Mesenchymal stem cell (in vitro differentiated cells and primary cell): ENCODE measurements around the gene ANKFN1.

Experiments used
- DNase-seq: peaks from one replicate; pipeline ENCODE4 v3.0.0-alpha.2; 2013
- H2AFZ ChIP-seq: one replicate; pipeline ENCODE4 v1.6.1; 2013; ENCODE audit warnings: low read depth, mild to moderate bottlenecking, control low read depth, inconsistent platforms, low read length, moderate library complexity
- H2AK5ac ChIP-seq: 2 replicates; pipeline ENCODE4 v1.6.1; 2013; ENCODE audit warnings: low read length, moderate library complexity, mild to moderate bottlenecking, inconsistent platforms; ENCODE audit not compliant: severe bottlenecking
- H2BK120ac ChIP-seq: one replicate; pipeline ENCODE4 v1.6.1; 2013; ENCODE audit warnings: low read depth, mild to moderate bottlenecking, inconsistent platforms, low read length, moderate library complexity
- H2BK12ac ChIP-seq, 2 experiments: one replicate each; pipeline ENCODE4 v1.6.1; 2013; ENCODE audit warnings: inconsistent platforms in 2 of 2, low read length in 2 of 2, mild to moderate bottlenecking in 2 of 2, moderate library complexity in 2 of 2, control low read depth in 1 of 2
- H2BK15ac ChIP-seq: one replicate; pipeline ENCODE4 v1.6.1; 2013; ENCODE audit warnings: mild to moderate bottlenecking, low read depth, inconsistent platforms; ENCODE audit not compliant: poor library complexity, severe bottlenecking
- H2BK5ac ChIP-seq: 2 replicates; pipeline ENCODE4 v1.6.1; 2013; ENCODE audit warnings: low read depth, mild to moderate bottlenecking, low read length, control low read depth, inconsistent platforms; ENCODE audit not compliant: poor library complexity, severe bottlenecking
- H3K14ac ChIP-seq, 2 experiments: one replicate each; pipeline ENCODE4 v1.6.1; 2013; ENCODE audit warnings: inconsistent platforms in 2 of 2, low read length in 2 of 2, control low read depth in 1 of 2, mild to moderate bottlenecking in 1 of 2, moderate library complexity in 1 of 2
- H3K18ac ChIP-seq, 2 experiments: one replicate each; pipeline ENCODE4 v1.6.1; 2013; ENCODE audit warnings: inconsistent platforms in 2 of 2, low read length in 2 of 2, control low read depth in 1 of 2, low read depth in 1 of 2, mild to moderate bottlenecking in 1 of 2
- H3K23ac ChIP-seq, 2 experiments: one replicate each; pipeline ENCODE4 v1.6.1; 2013; ENCODE audit warnings: inconsistent platforms in 2 of 2, low read length in 2 of 2, mild to moderate bottlenecking in 2 of 2, moderate library complexity in 2 of 2, control low read depth in 1 of 2
- H3K27ac ChIP-seq: 2 replicates; pipeline ENCODE4 v1.5.1; 2013; ENCODE audit warnings: mild to moderate bottlenecking, moderate library complexity, low read length, control low read depth, inconsistent platforms; ENCODE audit not compliant: poor library complexity, severe bottlenecking
- H3K27me3 ChIP-seq, 2 experiments: 2 replicates each; pipeline versions ENCODE4 v1.6.1 to v1.7.0; 2013; ENCODE audit warnings: low read length in 2 of 2, mild to moderate bottlenecking in 2 of 2, moderate library complexity in 2 of 2, control low read depth in 1 of 2, inconsistent platforms in 1 of 2; ENCODE audit not compliant: control insufficient read depth in 1 of 2, insufficient read depth in 1 of 2
- H3K36me3 ChIP-seq, 2 experiments: 2 replicates each; pipeline versions ENCODE4 v1.6.1 to v1.7.0; 2013; ENCODE audit warnings: low read length in 2 of 2, control low read depth in 1 of 2, inconsistent platforms in 1 of 2, low read depth in 1 of 2, mild to moderate bottlenecking in 1 of 2; ENCODE audit not compliant: insufficient read depth in 2 of 2, control insufficient read depth in 1 of 2
- H3K4ac ChIP-seq, 2 experiments: one replicate each; pipeline ENCODE4 v1.6.1; 2013; ENCODE audit warnings: inconsistent platforms in 2 of 2, low read length in 2 of 2, mild to moderate bottlenecking in 2 of 2, moderate library complexity in 2 of 2, control low read depth in 1 of 2, low read depth in 1 of 2
- H3K4me1 ChIP-seq: 2 replicates; pipeline ENCODE4 v1.6.1; 2013; ENCODE audit warnings: low read depth, low read length, control low read depth; ENCODE audit not compliant: control insufficient read depth, insufficient read depth
- H3K4me2 ChIP-seq: 2 replicates; pipeline ENCODE4 v1.6.1; 2013; ENCODE audit warnings: low read length, mild to moderate bottlenecking, inconsistent platforms; ENCODE audit not compliant: poor library complexity, severe bottlenecking
- H3K4me3 ChIP-seq, 2 experiments: 2 replicates each; pipeline versions ENCODE4 v1.5.1 to v1.7.0; 2013; ENCODE audit warnings: low read length in 2 of 2, mild to moderate bottlenecking in 2 of 2, control low read depth in 1 of 2, low read depth in 1 of 2; ENCODE audit not compliant: insufficient read depth in 1 of 2
- H3K79me1 ChIP-seq: replicated peaks from 2 replicates; pipeline ENCODE4 v1.6.1; 2013; ENCODE audit warnings: mild to moderate bottlenecking, control low read depth, low read length, inconsistent platforms; ENCODE audit not compliant: poor library complexity, severe bottlenecking
- H3K9ac ChIP-seq: 2 replicates; pipeline ENCODE4 v1.7.0; 2013; ENCODE audit warnings: mild to moderate bottlenecking, low read length, moderate library complexity
- H3K9me3 ChIP-seq: 2 replicates; pipeline ENCODE4 v1.7.0; 2013; ENCODE audit warnings: mild to moderate bottlenecking, low read length; ENCODE audit not compliant: control insufficient read depth
- H4K8ac ChIP-seq: one replicate; pipeline ENCODE4 v1.6.1; 2013; ENCODE audit warnings: inconsistent platforms, mild to moderate bottlenecking, low read length, moderate library complexity
- H4K91ac ChIP-seq: one replicate; pipeline ENCODE4 v1.6.1; 2013; ENCODE audit warnings: mild to moderate bottlenecking, low read length, inconsistent platforms
- WGBS: methylation state at CpG from one replicate; pipeline ENCODE4 v1.1.7; 2013; ENCODE audit warnings: mixed read lengths; 5-methylcytosine and 5-hydroxymethylcytosine counted together

Gene ANKFN1

DNA sequence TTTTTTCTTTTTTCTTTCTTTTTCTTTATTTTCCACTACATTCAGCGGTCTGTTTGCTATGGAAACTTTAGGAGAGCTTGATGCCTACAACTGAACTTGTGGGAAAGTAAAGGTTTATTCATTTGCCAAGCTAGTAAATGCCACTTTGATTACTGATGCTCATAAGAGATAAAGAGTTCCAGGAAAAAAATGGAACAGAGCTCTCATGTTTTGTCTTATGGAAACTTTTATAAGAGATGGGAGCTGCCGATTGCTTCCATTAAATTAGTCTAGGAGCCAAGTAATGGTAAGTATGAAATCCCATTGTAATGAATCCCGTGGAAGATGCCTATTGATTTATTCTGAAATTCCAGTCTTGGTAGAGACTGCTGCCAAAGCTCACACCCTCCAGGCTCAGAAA is 7.1 kb downstream of the ANKFN1 start:
- H2BK120ac ChIP-seq: no peak overlapping the region
- H3K18ac ChIP-seq: no peak overlapping the region
- H3K23ac ChIP-seq: no peak overlapping the region
- WGBS: 66% methylated on average over 2 of the region's 3 CpGs
- no peaks in the 10 kb centered on the region for H3K79me1 ChIP-seq
- peaks cover 0 to 5% of the 10 kb centered on the region in 2 experiments for H3K27me3 ChIP-seq
- no peak overlapping the region for H3K27ac ChIP-seq
- DNase-seq: no peak
- H2AK5ac ChIP-seq: no peak overlapping the region
- no peak overlapping the region for H3K9ac ChIP-seq
- no peak overlapping the region for H3K4me3 ChIP-seq
- no peak overlapping the region for H3K14ac ChIP-seq
- no peak overlapping the region for H4K8ac ChIP-seq
- no peak overlapping the region for H2BK12ac ChIP-seq
- H2BK15ac ChIP-seq: no peak overlapping the region
- no peak overlapping the region for H2AFZ ChIP-seq
- H3K4me2 ChIP-seq: no peak overlapping the region
- no peaks in the 10 kb centered on the region for H3K9me3 ChIP-seq
- no peak overlapping the region for H3K4ac ChIP-seq
- no peaks in the 10 kb centered on the region for H3K36me3 ChIP-seq
- no peak overlapping the region for H2BK5ac ChIP-seq
- no peaks in the 10 kb centered on the region for H3K4me1 ChIP-seq
- no peak overlapping the region for H4K91ac ChIP-seq

- no peak for DNase-seq
- no peak overlapping the region for H2BK5ac ChIP-seq
- H3K4me3 ChIP-seq: no peak overlapping the region
- no peak overlapping the region for H3K9ac ChIP-seq
- no peak overlapping the region for H2AK5ac ChIP-seq
- no peak overlapping the region for H3K27ac ChIP-seq
- 78% methylated on average over 8 of the region's 8 CpGs for WGBS
- no peak overlapping the region for H3K23ac ChIP-seq
- H3K79me1 ChIP-seq: no peaks in the 10 kb centered on the region
- no peak overlapping the region for H3K4me2 ChIP-seq
- H3K27me3 ChIP-seq: no peaks in the 10 kb centered on the region
- no peak overlapping the region for H4K8ac ChIP-seq
- no peak overlapping the region for H3K4ac ChIP-seq
- H3K36me3 ChIP-seq: no peaks in the 10 kb centered on the region
- no peaks in the 10 kb centered on the region for H3K9me3 ChIP-seq
- no peak overlapping the region for H3K14ac ChIP-seq
- H2AFZ ChIP-seq: no peak overlapping the region
- no peak overlapping the region for H4K91ac ChIP-seq
- H3K4me1 ChIP-seq: no peaks in the 10 kb centered on the region
- H2BK12ac ChIP-seq: no peak overlapping the region
- no peak overlapping the region for H2BK15ac ChIP-seq
- H3K18ac ChIP-seq: no peak overlapping the region
- H2BK120ac ChIP-seq: no peak overlapping the region
Observed at GRCh38 chr17:56165072-56165641, 11.9 kb downstream of the ANKFN1 start.

GRCh38 chr17:56167491-56167890 is 14.2 kb downstream of the ANKFN1 start:
- Histone ChIP-seq H2BK15ac (no peak overlapping the region), H3K4me3 (no peak overlapping the region)
- WGBS: 57% methylated on average over 2 of the region's 2 CpGs

GRCh38 chr17:56169621-56170020 is 16.3 kb downstream of the ANKFN1 start:
- no peak for DNase-seq
- Histone ChIP-seq H2BK120ac (no peak overlapping the region), H3K23ac (no peak overlapping the region), H2AK5ac (no peak overlapping the region), H2AFZ (no peak overlapping the region), H3K18ac (no peak overlapping the region), H4K8ac (no peak overlapping the region), H4K91ac (no peak overlapping the region), H3K27ac (no peak overlapping the region), H3K4ac (no peak overlapping the region), H3K36me3 (no peaks in the 10 kb centered on the region), H2BK5ac (no peak overlapping the region), H2BK12ac (no peak overlapping the region), H3K9me3 (no peaks in the 10 kb centered on the region), H3K4me3 (no peak overlapping the region), H3K14ac (no peak overlapping the region), H3K27me3 (no peaks in the 10 kb centered on the region), H3K9ac (no peak overlapping the region), H3K4me1 (no peaks in the 10 kb centered on the region), H3K4me2 (no peak overlapping the region), H2BK15ac (no peak overlapping the region), H3K79me1 (no peaks in the 10 kb centered on the region)
- 95% methylated on average over 3 of the region's 3 CpGs for WGBS

More at GRCh38 chr17:56167491-56167890, 14.2 kb downstream of the ANKFN1 start:
- H3K23ac ChIP-seq: no peak overlapping the region
- H2AK5ac ChIP-seq: no peak overlapping the region
- H3K27ac ChIP-seq: no peak overlapping the region
- H4K91ac ChIP-seq: no peak overlapping the region
- no peaks in the 10 kb centered on the region for H3K79me1 ChIP-seq
- no peak overlapping the region for H3K9ac ChIP-seq
- no peaks in the 10 kb centered on the region for H3K27me3 ChIP-seq
- H2BK120ac ChIP-seq: no peak overlapping the region
- no peak overlapping the region for H4K8ac ChIP-seq
- H3K36me3 ChIP-seq: no peaks in the 10 kb centered on the region
- no peaks in the 10 kb centered on the region for H3K9me3 ChIP-seq
- H3K4me1 ChIP-seq: no peaks in the 10 kb centered on the region
- H3K18ac ChIP-seq: peak overlapping the region in 1 of 2 experiments; percentile 21
- H2AFZ ChIP-seq: no peak overlapping the region
- no peak overlapping the region for H2BK5ac ChIP-seq
- DNase-seq: no peak
- no peak overlapping the region for H2BK12ac ChIP-seq
- H3K14ac ChIP-seq: peak overlapping the region in 1 of 2 experiments; percentile 28
- H3K4ac ChIP-seq: no peak overlapping the region
- H3K4me2 ChIP-seq: no peak overlapping the region
